Muscle layer of duodenum (tissue), 2 donors: Measurements from ENCODE around the gene YDJC.

Experiments
- H3K27ac ChIP-seq: one replicate; pipeline ENCODE4 v1.7.0; 2013; ENCODE audit warnings: mild to moderate bottlenecking, low read length
- H3K27me3 ChIP-seq: one replicate; pipeline ENCODE4 v1.7.0; 2013; ENCODE audit warnings: low read depth, mild to moderate bottlenecking, control low read depth, low read length
- H3K36me3 ChIP-seq, 2 donors: one replicate each; pipeline ENCODE4 v1.7.0; 2013; ENCODE audit warnings: low read length in 2 of 2, control low read depth in 1 of 2, mild to moderate bottlenecking in 1 of 2; ENCODE audit not compliant: insufficient read depth in 2 of 2, control insufficient read depth in 1 of 2
- H3K4me1 ChIP-seq, 2 donors: one replicate each; pipeline ENCODE4 v1.7.0; 2013; ENCODE audit warnings: low read length in 2 of 2, mild to moderate bottlenecking in 2 of 2, control low read depth in 1 of 2, moderate library complexity in 1 of 2; ENCODE audit not compliant: insufficient read depth in 2 of 2, control insufficient read depth in 1 of 2
- H3K4me3 ChIP-seq, 2 donors: one replicate each; pipeline ENCODE4 v1.7.0; 2013; ENCODE audit warnings: low read length in 2 of 2, low read depth in 1 of 2, mild to moderate bottlenecking in 1 of 2
- H3K9me3 ChIP-seq, 2 donors: one replicate each; pipeline ENCODE4 v1.7.0; 2013; ENCODE audit warnings: low read length in 2 of 2, control low read depth in 1 of 2, mild to moderate bottlenecking in 1 of 2; ENCODE audit not compliant: control insufficient read depth in 1 of 2
- donor health status: healthy.

Gene YDJC

DNA sequence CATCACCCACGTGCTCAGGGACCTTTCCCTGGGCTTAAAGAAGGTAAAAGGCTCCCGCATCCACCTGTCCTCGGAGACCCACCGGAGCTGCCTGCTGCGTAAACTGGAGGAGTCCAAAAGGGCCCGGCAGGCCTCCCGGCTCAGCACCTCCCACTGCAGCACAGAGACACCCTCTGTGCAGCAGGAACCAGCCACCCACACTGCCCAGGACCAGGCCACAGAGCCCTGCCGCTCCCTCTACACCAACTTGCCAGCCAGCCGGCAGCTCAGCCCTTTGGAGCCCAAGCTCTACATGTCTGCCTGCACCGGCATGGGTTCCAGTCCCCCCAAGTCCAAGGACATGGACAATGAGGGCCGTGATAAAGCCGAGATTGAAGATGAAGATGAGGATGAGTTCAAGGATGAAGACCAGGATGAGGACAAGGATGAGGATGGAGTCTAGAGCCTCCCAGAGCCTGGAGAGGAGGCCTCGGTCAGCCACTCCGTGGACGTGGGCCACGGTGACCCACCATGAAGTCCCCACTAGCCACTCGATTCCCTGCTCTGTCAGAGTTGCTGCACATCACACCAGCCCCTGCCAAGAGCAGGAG is 6.9 kb upstream of the YDJC start:
- Histone ChIP-seq H3K4me3 (no peak overlapping the region), H3K9me3 (no peaks in the 10 kb centered on the region), H3K4me1 (peaks cover 0 to 7% of the 10 kb centered on the region in 2 donors), H3K27me3 (no peaks in the 10 kb centered on the region), H3K27ac (no peak overlapping the region), H3K36me3 (no peaks in the 10 kb centered on the region)

DNA sequence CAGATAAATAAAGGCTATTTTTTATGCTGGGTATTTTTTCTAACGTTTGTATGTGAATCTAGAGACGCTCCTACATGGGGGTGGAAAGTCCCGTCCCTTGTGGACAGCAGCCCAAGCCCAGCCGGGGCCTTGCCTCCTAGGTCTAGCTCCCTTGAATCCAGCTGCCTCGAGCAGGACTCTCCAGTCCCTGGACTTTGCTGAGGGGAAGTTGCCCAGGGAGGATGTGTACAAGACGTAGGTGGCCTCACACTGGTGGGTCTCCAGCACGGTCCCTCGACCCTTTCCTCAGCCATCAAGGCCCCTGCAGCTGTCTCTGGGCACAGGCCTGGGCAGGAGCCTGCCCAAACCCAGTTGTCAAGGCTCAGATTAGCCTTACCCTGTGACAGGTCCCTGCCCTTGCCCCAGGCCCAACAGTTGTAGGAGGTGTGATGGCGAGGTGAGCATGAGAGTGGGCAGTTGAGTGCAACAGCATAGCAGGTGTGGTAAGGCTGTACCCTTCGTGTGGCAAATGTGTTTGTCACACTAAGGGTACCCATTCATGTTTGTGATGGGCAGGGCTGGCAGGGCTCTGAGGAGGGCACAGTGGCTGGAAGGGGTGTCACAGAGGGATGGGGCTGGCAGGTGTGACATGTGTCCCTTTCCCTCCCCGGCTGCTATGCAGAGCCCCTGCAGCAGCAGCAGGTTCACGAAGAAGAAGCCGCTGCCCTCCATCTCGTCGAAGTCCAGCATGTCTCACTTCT is 6.1 kb upstream of the YDJC start:
- no peaks in the 10 kb centered on the region for H3K36me3 ChIP-seq
- H3K27ac ChIP-seq = no peak overlapping the region
- H3K27me3 ChIP-seq = no peaks in the 10 kb centered on the region
- no peaks in the 10 kb centered on the region for H3K9me3 ChIP-seq
- H3K4me3 ChIP-seq = no peak overlapping the region
- no peaks in the 10 kb centered on the region for H3K4me1 ChIP-seq

DNA sequence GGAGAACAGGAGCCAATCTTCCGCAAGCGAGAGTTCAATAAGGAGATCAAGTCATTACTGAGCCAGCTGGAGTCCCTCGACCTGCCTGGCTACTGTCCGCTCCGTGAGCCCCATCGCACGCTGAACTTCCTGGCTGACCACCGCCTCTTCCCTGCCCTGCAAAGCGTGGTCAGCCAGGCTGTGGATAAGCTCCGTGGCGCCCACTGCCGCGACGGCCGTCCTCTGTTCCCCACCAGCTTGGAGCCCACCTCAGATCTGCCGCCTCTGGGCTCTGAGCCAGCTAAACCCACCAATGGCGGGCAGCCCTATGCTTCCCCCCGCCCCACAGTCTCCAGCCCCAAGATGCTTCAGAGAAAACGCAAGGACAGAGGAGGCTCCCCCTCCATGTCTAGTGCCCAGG is 5.0 kb upstream of the YDJC start:
- Histone ChIP-seq H3K27ac (no peak overlapping the region), H3K36me3 (no peaks in the 10 kb centered on the region), H3K4me1 (no peaks in the 10 kb centered on the region), H3K4me3 (no peak overlapping the region), H3K9me3 (no peaks in the 10 kb centered on the region), H3K27me3 (no peaks in the 10 kb centered on the region)

DNA sequence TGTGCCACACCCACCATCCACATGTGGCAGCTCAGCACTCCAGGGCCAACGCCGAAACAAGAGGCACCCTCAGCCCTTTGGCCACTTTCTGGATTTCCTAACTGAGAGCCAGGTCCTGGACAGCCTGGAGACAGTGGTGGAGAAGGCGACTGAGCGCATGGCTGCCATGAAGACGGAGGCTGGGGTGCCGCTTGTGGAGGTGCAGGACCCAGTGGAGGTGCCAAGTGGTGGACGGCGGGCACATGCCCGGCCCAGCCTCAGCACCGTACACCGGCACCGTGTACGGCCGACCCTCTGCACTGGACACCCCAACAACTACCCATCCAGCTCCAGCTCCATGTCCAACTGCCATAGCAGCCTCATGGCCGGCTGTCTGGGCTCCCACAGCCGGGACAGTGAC is 4.3 kb upstream of the YDJC start:
- Histone ChIP-seq H3K4me1 (peaks cover 0 to 6% of the 10 kb centered on the region in 2 donors), H3K27me3 (no peaks in the 10 kb centered on the region), H3K9me3 (no peaks in the 10 kb centered on the region), H3K36me3 (no peaks in the 10 kb centered on the region), H3K4me3 (no peak overlapping the region), H3K27ac (no peak overlapping the region)

DNA sequence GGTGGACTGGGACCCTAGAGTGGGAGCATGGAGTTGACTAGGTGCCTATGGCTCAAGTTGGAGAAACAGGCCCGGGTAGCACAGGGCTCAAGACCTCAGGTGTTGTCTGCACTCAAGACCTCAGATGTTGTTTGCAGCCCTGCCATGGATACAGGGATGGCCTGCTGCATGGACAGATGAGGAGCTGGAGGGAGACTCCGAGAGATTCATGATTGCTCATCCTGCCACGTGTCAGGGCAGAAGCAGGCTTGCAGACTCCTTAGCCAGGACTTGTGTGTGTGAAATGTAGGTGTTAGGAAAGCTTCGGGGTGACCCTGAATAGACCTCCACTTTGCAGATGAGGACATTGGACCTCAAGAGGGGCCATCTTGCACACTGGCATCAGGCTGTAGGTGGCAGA is 3.7 kb upstream of the YDJC start:
- Histone ChIP-seq H3K36me3 (no peaks in the 10 kb centered on the region), H3K27me3 (no peaks in the 10 kb centered on the region), H3K9me3 (no peaks in the 10 kb centered on the region), H3K27ac (no peak overlapping the region), H3K4me3 (no peak overlapping the region), H3K4me1 (peaks cover 0 to 9% of the 10 kb centered on the region in 2 donors)

DNA sequence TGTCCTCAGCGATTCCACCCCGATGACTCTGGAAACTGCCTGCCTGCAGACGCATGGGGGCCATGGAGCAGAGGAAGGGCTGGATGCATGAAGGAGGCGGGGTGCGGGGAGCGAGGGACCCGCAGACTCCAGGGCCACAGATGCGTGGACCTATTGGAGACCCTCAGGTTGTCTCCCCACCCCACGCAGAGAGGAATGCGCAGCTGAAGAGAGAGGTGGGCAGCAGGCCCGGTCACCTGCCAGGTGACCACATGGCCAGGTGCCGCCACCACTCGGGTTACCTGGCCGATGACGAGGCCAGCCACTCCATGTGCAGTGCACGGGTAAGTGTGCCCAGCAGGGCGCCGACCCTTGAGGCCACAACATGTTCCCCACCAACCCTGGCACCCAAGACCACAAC is 3.1 kb upstream of the YDJC start:
- Histone ChIP-seq H3K9me3 (no peaks in the 10 kb centered on the region), H3K27ac (no peak overlapping the region), H3K27me3 (no peaks in the 10 kb centered on the region), H3K4me1 (peaks cover 0 to 9% of the 10 kb centered on the region in 2 donors), H3K36me3 (no peaks in the 10 kb centered on the region), H3K4me3 (no peak overlapping the region)

DNA sequence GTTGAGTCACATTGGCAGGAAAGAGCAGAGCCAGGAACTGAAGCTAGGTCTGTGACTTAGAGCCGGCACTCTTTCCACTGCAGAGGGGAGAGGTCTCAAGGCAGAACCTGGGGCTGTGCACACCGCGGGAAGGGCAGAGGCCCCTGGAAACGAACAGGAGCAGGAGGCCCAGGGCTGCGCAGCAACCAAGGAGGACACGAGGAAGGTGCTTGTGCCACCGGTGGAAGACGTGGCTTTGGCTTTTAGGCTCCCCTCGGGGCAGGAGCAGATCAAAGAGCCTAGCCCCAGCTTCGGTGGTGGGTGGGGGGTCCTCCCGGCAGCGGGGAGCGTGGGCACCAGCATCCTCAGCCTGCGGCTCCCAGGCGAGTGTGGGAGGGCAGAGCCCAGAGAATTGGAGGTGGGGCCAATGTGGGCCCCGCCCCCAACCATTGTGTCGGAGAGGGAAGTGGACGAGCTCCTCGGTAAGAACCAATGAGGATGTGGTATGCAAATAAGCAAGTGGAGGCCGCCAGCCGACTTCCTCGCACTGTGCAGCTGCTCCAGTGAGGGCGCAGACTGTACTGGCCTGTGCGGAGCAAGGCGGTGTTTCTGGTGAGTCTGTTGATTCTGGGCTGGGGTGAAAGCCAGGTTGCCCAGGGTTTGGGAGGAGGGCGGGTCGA is 2.5 kb upstream of the YDJC start, which contains the start of gene CCDC116:
TSS of gene CCDC116 (plus strand) at position 524 of the 659 bp plus-strand sequence. CDS start 422 bp downstream, outside the sequence.
- Histone ChIP-seq H3K27me3 (no peaks in the 10 kb centered on the region), H3K4me3 (no peak within 1 kb of the TSS), H3K27ac (no peak within 1 kb of the TSS), H3K9me3 (no peaks in the 10 kb centered on the region), H3K36me3 (no peaks in the 10 kb centered on the region), H3K4me1 (peaks cover 0 to 9% of the 10 kb centered on the region in 2 donors)

DNA sequence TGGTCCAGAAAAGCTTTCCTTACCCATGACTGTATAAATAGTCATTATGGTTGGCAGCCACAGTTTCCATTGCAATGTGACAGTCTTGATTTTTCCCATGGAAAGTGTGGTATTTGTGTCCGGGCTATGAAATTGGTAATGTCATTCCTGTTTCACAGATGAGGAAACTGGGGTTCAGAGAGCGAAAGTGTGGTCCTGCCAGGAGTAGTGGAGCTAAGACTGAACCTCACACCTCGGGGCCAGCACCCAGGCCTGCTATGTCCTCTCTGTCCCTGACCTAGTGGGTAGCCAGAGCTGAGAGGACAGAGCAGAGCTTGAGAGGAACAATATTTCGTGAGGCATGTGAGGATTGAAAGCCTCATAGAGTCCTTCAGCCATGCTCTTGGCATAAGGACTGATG is 1.2 kb upstream of the YDJC start:
- Histone ChIP-seq H3K36me3 (no peaks in the 10 kb centered on the region), H3K4me3 (no peak overlapping the region), H3K27ac (no peak overlapping the region), H3K4me1 (peaks cover 0 to 9% of the 10 kb centered on the region in 2 donors), H3K9me3 (no peaks in the 10 kb centered on the region), H3K27me3 (no peaks in the 10 kb centered on the region)

DNA sequence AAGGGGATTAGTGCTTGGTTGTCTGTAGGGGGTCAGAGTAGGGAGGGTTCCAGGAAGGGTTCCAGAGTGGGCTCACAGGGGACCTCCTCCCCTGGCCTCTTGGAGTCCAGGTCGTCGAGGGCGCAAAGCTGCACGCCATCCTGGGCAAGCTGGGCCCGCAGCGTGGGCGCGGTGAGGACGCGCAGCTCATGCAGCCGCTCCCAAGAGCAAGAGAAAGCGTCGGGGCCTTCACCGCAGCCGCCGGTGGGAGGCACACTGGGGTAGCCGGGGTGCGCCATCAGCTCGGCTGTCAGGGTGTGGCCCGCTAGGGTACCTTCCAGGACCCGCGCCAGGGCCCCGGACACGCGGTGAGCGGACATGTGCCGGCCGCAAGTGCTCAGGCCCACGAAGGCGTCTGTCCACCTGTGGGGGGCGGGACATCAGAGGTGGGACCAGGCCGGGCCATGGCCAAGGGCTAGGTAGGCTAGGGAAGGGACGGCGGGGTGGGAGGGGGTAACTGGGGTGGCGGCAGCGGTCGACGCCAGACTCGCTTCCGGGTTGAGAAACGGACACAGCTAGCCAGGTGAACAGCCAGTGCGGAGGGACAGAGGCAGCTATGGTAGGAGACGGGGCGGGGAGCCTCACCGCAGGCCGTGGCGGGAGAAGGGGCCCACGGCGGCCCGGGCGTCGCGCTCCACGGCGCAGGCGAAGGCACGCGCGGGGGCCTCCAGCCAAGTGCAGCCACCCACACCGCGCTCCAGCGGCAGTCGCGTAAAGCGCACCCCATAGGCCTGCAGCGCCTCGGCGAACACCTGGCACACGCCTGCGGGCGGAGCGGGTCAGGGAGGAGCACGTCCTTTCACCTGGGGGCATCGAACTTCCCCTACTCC is 1.2 kb downstream of the YDJC start:
- Histone ChIP-seq H3K4me3 (peak overlapping the region; percentile 71 to 97), H3K27me3 (no peaks in the 10 kb centered on the region), H3K36me3 (peaks cover 0 to 2% of the 10 kb centered on the region in 2 donors), H3K27ac (no peak overlapping the region), H3K4me1 (peaks cover 0 to 10% of the 10 kb centered on the region in 2 donors), H3K9me3 (no peaks in the 10 kb centered on the region)

DNA sequence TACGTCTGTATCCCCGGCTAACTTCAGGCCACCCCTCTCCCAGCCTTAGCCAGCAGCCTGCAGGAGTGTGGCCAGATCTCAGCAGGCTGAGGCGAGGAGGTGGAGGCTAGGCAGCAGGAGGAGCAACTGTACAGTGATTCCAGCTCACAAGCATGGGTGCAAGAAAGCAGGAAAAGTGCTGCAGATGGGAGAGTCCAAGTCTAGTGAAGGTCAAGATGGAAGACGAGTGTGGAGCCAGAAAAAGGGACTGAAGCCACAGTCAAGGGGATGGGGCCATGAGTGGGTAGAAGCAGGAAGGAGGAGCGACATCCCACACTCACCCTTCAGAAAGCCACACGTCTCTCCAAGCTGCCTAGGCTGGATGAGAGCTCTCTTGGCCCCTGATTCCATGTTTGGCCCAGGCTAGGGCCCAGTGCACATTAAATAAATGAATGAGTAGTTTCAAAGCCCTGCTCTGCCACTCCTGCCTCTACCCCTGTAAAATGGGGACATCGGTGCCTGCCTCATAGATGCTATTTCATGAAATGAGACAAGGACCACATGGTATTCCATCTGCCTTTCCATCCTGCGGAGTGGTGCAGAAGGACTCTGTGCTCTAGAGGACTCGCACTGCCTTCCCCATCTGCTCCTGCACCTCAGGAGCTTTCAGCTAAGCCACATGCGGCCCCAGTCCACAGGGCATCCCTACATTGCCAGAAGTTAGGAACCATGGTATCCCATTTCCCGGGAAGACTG is 2.9 kb downstream of the YDJC start:
- Histone ChIP-seq H3K36me3 (peaks cover 5% of the 10 kb centered on the region in 2 donors), H3K27me3 (no peaks in the 10 kb centered on the region), H3K27ac (no peak overlapping the region), H3K4me1 (peaks cover 0 to 15% of the 10 kb centered on the region in 2 donors), H3K4me3 (no peak overlapping the region), H3K9me3 (no peaks in the 10 kb centered on the region)
